NCI-H446 treated with DMSO at 0.1 percent for 48 hours (cell line): ENCODE data around the gene TUBB2B.
"Not testable (repeated sequence)": the region's sequence is repeated elsewhere in the genome, so short reads cannot be mapped to it uniquely, and the experiment has no call there.

Experiments used
- DNase-seq: peaks from one replicate; lab custom pipeline; 2025; lab: John Stamatoyannopoulos, UW

The TUBB2B gene

DNA sequence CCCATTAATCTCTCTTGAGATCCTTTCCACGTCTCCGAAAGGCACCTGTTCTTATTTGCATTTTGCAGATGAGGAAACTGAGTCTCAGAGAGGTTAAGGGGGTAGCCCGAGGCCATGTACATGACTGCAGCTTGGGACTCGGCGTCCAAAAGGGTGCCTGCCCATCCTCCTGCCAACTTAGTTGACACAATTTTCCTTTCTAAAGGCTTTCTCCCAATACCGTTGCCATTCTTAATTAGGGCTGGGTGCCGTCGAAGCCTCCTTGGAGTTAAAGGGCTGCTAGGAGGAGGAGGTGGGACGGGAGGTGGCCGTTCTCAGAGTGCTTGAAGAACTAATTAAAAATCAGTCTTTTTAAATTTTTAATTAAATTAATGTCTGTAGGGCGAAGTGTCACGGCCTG lies 30.7 kb upstream of the TUBB2B start:
- DNase-seq, result no peak

DNA sequence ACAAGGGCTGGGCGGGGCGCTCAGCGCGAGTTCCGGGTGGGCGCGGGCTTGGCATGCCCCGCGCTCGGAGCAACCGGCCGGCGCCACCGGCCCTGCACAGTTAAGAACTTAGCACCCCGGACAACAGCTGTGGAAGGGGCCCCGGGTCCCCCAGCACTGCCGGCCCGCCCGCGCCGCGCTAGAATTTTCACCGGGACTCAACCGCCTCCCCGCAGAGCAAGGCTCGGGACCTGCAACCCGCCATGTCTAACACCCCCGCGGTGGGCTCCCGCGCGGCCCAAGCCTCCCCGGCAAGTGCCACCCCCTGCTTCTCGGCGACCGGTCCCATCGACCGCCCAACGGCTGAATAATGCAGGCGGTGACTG lies 26.1 kb upstream of the TUBB2B start:
- no peak for DNase-seq

DNA sequence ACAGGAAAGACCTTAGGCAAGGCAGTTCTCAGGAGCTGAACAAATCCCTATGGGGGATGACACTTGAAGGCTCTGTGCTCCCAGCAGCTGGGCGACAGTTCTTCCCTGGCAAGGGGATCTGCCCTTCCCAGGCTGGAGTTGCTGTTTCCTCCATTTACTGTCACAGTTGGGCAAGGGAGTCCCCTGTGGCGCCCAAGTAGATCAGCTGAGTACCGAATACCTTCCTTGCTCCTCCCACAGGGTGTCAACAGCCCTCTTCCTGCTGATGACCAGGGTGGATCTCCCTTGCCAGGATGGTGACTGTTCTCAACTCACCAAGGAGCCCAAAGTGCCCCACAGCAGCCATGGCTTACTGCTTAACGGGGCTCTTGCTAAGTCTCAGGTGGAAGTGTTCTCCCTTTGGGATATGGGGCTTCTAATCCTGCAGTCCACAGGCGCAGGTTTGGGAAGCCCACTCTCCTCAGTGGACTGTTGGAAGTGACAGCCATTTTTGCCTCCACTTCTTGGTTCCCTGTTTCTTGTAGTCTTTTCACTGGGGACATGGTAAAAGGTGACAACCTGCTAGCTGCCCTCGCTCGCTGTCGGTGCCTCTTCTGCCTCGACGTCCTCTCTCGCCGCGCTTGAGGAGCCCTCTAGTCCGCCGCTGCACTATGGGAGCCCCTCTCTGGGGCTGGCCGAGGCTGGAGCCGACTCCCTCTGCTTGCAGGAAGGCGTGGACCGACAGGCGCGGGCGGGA lies 25.6 kb upstream of the TUBB2B start:
- DNase-seq, result no peak

DNA sequence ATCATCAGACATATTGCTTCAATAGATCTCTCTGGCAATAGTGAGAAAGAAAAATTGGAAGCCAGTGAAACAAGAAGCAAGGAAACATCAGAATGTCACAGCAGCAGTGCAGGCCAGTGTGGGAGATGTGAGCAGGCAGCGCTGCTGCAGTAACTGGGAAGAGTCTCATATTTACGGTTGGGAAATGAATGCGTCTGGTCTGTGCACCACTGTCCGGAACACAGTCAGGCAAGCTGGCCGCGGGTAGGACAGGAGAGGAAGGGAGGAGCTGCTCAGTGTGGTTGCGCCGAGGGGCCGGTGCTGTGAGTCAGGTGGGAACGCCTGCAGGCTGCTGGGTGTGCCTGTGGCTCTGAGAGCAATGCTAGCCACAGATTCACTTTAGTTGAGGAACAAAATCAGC lies 24.9 kb upstream of the TUBB2B start:
- DNase-seq, result no peak

DNA sequence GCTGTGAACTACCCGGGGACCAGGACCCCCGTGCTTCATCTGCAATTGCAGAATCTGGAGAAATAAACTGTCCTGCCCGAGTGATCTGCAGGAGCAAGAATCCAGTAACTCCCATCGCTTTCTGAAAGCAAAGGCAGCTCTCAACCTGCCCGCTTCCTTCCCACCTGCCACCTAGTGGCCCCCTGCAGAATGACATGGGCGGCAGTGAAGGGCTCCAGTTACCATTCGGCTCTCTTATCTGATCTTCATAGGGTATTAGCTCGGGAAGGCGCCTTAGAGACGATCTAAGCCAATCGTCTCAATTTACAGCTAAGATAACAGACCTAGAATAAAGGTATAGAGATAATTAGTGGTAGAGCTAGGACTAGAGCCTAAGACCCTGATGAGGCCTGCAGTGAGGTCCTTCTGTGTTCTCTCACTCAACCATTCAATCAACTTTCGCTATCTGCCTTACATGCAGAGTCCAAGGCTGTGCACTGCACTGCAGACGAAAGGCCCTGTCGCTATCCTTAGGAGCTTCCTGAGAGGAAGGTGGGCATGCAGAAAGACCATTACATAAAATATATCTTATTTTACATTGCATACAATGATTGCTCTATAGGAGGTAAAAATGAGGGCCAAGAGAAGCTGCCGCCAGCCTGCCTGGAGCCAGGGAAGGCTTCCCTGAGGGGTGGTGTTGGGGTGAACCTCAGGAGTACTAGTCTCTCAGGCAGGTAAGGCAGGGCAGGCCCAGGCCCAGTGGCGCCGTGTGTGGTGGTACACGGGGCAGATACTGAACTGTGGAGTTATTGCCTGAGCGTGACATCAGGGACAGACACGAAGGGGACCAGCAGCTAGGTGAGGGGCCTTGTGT lies 24.2 kb upstream of the TUBB2B start:
- DNase-seq, result peak; percentile 32

DNA sequence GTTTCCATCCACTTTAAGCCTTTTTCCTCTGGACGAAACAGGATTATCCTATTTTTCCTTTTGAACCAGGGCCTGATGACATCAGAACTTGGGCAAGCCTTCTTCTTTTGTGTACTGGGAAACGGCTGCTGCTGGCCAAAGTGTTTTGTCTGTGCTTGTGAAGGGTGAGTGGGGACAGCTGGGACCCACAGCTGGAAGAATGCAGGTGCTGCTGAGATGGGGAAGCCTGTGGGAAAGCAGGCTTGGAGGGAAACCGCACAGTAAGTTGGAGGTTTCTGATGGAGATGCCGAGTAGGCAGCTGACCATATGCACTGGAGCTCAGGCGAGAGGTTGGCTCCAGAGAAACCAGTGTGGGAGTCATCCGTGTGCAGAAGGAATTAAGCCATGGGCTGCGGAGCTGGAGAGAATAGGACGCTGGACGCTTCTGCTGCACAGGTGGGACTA lies 22.8 kb upstream of the TUBB2B start:
- no peak for DNase-seq

DNA sequence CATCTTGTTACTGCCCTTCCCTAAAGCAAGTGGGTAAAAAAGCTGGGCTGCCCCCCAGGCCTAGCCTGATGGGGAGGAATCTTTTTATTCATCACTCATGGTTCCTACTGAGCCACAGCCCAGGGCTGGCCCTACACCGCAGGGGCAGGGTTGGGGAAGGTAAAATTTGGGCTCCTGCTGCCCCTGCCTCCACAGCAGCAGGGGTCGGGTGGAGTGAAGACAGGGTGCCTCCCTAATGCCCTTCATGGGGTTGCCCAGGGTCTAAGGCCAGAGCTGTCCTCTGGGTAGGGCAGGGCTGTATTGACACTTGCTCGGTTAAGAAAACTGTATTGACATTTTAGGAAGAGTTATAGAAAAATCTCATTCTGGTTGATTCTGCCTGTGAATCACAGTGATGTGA lies 22.4 kb upstream of the TUBB2B start:
- DNase-seq, result no peak

DNA sequence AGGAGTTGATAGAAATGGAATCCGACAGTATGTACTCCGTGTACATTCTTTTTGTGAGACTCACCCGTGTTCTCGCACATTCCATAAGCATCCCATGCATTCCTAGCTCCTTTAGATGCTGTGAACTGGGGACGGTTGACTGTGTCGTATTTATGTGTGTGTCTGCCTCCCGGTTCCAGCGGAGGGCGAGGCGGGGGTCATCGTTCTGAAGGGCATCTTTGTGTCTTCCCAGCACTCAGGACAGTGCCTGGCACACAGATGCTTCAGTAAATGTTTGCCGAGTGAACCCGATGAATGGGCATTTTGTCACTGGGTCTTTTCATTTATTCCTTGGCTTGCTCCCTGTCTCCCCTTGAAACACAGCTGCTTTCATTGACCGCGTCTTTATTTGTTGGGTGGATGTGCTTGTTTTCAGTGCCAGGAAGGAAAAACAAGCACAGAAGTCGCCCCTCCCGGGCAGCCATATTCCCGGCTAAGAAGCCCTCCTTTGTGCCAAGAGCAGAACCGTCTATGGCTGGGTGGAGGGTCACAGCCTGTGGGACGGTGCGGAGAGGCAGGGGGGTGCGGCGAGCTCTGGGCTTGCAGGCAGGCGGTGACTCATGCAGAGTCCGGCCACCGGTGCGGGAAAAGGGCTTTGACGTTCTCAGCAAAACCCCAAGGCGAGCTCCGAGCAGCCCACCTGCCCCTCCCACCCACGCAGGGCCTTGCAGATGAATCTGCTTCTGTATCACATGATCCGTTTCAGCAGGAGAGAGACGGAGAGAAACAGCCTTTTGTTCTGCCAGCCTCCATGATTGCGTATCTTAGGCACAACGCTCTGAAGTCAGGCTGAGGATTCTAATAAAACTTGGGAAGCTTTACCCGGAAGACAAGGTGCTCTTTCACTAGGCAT lies 20.0 kb upstream of the TUBB2B start:
- no peak for DNase-seq

DNA sequence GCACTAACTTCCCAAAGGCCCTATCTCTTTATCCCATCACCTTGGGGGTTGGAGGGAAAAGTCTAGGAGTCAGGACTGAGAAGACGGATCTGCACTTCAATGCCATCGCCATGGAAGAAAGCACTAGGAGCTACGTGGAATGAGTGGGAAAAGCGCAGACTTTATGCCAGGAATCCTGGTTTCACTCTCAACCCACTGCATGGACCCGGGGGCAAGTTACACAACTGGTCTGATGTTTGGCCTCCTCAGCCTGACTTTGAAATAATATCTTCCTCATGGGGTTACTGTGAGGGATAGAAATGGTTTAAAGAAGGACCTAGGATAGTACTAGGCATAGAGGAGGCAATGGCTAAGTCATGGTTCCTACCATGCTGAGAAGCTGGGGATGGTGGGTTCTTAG lies 17.8 kb upstream of the TUBB2B start:
- no peak for DNase-seq

DNA sequence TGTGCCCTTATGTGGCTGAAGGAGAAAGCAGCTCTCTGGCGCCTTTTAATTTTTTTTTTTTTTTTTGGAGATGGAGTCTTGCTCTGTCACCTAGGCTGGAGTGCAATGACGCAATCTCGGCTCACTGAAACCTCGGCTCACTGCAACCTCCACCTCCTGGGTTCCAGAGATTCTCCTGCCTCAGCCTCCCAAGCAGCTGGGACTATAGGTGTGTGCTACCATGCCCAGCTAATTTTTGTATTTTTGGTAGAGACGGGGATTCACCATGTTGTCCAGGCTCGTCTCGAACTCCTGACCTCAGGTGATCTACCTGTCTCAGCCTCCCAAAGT lies 17.3 kb upstream of the TUBB2B start:
- DNase-seq, result not testable (repeated sequence)

DNA sequence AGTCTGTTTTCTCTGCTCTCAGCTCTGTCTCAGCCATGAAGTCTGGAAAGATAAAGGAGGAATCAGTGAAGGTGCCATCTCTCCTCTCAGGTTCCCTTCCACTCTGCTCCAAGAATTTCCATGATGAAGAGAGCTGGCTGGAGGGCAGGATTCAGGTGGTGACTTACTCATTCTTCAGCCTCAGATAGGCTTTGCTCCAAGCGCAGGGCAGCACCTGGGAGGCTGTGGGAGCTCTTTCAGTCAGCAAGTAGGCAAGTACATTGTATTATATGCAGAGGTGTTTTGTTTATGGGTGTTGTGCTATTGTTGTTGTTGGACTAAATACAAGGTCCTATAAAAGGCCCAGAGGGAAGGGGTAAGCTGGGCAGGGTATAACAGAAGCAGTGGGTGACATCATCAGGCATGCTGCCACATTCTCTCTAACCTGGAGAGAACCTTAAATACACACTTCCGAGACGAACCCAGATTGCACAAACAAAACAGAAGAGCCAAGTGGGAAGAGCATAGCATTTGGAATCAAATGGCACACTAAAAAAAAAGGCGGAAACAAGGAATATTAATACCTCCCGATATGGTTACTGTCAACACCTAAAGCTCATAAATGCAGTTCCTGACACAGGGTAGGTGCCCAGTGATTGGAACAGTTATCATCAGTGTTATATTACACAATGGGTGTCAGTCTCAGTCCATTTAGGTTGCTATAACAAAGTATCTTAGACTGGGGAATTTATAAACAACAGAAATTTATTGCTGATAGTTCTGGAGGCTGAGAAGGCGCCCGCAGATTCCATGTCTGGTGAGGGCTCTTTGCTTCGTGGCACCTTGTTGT lies 16.8 kb upstream of the TUBB2B start:
- DNase-seq, result no peak

DNA sequence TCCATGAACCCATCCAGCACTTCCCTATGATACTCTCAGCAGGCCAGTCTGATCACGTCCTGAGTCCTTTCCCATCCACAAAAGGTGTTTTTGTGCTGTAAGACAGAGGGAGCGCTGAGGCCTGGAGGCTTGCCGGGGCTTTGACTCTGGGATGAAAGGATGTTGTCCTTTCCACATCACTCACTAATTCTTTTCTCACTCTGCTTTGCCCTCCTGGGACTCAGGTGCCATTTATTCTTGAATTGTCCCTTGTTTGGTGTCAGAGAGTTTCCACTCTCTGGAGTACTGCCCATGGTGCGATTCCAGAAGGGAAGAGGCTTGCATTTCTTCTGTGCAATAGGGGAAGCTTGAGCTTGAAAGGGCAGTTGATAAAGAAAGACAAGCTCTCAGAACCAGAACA lies 15.3 kb upstream of the TUBB2B start:
- DNase-seq, result no peak

DNA sequence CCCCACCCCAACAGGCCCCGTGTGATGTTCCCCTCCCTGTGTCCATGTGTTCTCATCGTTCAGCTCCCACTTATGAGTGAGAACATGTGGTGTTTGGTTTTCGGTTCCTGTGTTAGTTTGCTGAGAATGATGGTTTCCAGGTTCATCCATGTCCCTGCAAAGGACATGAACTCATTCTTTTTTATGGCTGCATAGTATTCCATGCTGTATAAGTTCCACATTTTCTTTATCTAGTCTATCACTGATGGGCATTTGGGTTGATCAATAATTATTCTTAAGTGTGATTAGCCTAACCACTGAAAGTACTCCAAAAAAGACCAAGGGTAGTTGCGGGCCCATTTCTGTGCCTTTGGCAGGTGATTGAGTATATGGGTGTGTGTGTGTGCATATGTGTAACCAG lies 14.3 kb upstream of the TUBB2B start:
- DNase-seq, result not testable (repeated sequence)

DNA sequence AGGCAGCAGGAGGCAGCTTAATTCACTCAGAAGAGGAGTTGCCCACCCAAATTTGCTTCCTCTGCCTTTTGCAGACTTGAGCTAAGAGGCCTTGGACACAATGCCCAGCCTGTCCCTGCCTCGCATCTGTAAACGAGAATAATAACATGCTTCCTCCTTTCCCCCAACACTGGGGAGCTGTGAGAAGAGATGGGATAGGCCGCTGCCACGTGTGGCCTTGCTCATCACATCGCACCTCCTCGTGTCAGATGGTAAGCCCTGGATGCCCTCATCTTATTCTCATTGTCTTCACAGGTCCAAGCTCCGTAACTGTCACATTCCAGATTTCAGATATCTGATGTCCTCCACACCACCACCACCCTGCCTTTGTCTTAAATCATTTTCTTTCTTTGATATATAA lies 13.1 kb upstream of the TUBB2B start:
- DNase-seq, result no peak

DNA sequence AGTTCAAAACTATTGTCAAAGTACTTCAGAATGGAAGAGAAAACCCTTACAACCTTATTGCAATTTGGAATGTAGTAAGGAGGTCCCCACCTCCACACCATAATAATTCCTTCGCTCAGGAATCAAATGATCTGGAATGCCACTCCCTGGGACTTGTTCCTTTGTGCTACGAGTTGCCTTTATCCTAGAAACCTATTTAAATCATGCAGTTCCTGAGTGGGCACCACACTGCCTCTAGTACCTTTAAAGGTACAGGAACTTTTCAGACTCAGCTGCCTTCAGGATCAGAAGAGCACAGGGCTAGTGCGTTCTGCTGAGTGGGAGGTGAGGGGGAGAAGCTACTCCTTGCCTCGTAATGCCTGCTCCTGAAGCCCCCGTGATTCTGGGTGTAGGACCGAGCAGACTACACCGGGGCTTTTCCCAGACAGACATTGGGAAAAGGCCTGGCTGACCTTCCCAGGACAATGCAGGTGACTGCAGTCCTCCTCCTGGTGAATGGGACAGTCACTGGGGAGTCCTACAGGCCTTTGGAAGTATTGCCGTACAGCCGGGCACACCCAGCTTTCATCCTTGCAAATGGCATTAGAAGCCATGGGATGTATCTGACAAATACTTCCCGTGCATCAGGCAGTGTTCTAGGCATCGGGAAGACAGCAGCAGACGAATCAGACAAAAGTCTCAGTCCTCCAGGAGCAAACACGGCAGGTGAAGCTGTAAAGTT lies 11.8 kb upstream of the TUBB2B start:
- DNase-seq, result no peak

DNA sequence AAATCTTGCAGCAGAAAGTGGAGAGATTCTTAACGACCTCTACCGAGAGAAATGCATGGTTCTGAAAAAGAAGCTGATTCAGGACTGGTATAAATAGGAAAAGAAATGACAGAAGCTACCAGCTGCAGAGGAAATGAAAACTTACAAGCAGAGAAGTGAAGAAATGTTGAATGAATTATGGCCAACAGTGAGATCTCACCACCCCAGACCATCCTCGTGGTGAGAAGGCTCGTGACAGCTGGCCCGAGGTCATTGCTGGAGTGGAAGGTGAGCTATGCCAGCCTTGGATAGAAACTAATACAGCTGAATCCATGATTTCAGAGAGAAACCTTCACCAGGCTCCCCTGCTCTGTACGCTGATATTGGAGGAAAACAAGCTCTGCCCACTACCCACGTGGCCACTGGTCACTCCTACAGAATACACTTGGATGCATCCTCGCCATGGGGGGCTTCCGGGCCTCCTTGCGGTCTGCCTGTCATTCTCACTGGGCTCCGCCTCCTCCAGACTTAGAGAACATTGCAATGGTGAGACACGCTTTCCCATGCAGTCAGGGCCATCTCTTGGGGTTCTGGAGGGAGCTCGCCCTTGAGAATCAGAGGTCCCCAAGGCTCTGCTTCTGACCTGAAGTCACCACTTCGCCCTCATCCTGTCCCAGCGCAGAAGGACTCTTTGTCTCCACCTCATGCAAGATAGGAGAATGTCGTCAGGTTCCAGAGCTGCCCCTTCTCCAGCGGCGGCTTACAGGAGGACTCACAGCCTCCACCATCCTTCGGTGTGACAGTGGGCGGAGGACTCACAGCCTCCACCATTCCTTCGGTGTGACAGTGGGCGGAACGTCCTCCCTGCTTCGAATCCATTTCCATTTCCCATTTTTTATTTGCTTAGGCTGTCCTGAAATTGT lies 10.6 kb upstream of the TUBB2B start:
- DNase-seq, result no peak

DNA sequence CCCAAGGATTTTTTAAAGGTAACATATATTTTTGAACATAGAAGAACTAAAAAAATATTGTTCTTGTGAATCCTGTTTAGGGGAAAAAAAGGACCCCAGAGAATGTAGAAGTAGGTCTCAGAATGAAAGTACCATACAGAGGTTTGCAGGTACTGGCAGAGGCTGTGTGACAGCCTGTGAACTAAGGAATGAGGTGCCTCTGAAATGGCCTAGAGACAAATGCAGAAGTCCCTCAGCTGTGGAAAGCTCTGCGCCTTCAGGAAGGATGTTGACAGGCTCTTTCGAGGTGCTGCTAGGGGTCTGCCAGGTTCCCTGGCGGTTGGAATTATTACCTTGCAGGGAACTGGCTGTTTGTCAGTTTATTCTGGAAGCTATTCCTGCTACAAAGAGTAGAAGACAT lies 8.6 kb upstream of the TUBB2B start:
- DNase-seq, result no peak

DNA sequence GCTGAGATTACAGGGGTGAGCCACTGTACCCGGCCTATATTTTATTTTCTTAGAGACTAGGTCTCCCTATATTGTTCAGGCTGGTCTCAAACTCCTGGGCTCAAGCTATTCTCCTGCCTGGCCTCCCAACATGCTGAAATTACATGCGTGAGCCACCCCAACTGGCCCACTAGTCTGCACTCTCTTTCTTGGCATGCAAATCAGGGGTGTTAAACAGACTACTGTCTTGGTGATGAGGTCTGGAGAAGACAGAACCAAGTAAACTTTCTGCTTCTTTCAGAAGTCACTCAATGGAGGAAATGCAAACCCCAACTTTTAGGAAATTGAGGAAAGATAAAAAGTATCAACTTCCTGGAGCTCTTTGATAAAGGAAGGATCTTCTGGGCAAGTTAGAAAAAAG lies 8.0 kb upstream of the TUBB2B start:
- DNase-seq, result no peak

DNA sequence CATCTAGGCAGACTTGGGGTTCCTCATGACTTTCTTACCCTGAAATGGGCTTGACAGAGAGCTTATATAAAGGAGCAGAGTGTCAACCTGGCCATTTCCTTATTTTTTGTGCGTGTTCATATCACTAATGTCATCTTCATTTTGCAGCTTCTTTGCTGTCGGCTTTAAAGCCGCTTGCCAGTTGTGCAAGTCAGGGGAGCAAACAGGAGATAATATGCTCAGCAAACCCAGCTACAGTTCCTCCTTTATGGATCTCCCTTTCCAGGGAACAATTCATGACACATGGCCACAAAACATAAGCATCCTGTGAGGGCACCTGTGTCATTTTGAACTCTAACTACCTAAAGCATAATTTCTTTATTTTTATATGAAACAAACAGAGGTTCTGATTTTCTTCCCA lies 6.5 kb upstream of the TUBB2B start:
- no peak for DNase-seq

DNA sequence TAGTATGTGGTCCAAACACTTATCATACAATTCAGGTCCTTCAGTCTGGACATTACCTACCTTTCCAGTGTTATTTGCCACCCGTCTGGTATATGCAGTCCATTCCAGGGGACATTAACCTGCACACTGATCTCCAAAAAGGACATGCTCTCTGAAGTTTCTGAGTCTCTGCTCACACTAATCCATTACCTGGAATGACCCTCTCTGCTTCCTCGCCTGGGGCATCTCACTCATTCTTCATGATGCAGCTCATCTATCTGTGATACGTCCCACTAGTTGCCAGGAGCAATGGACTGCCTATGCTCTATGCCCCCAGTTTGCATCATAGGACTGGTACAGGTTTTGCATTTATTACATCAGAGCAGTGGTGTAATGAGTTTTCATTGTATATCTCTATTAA lies 5.9 kb upstream of the TUBB2B start:
- DNase-seq, result no peak
